Measurements from ENCODE around the gene ARHGDIB.

The ARHGDIB gene

DNA sequence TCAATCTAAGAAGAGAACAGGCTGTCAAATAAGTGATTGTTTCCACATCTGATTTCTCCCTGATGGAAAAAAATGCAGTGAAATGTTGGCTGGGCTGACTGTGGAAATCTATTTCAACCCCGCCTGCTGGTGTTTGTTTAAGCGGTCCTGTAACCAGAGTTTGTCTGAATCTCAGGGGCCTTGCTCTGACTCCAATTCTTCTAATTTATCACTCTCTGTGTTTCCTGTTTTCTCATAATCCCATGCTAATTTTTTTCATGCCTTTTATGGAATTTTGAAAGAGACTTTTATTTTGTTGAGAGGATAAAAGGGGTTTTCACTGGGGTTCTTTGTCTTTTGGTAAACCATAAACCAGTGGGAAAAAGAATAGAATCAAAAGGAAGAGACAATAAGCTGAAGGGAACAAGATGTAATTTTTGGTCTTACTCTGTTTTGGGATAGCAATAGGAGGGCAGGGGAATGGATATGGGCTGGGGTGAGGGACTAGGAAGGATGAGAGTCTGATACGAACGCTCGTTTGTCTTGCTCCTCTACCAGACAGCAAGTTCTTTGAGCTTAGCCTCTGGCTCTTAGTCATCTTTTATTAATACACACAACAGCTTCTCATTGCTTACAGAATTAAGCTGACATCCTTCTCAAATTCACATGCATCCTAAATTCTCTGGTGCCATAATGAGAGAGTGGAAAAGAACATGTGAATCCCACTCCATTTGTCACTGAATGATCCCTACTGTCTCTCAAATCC is 67.7 kb downstream of the ARHGDIB start:
- no peak for DNase-seq (ENCODE audit: low read depth)

DNA sequence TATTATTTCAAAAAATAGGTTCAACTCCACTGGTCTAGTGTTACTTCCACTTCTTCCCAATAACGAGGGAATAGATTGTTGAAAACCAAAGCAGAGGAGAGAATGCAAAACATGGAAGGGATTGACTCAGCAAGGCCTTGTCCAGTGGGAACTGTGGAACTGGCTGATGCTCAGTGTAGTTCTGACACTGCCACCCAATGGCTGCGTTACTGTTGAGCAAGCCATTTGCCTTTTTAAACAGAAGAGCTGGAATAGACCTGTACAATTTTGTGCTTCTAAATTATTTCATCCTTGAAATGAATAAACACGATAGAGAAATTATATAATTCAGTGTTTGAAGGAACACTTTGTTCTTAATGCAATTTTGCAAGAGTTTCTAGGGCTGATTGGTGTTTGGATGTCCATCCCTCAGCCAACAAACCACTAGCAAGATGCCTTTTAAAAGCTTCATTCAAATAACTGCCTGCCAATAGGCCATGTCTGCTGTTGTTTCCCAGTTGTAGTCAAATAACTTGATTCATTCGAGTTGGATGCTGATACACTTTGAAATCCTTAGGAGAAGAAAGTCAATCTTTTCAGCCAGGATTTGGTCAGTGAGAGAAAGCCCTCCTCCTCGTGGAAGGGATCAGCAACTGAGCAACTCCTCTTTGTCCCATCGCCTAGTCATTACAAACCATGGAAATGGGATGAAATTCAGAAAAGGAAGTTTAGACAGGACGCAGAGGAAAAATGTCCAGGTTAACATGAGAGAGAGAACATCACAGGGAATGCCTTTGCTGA is 68.5 kb downstream of the ARHGDIB start:
- peak; percentile 28 for DNase-seq (ENCODE audit: low read depth)

Data from ELR (cell line).